ENCODE measurements around the gene RASSF3. TPM values are rescaled to one million over a fixed set of nuclear protein-coding genes. Genes with fewer than 3 reads are reported as not detected.

RASSF3 gene
- polyA plus RNA-seq, 3 donors = 6.6 to 77.9 (median 14.5) TPM

DNA sequence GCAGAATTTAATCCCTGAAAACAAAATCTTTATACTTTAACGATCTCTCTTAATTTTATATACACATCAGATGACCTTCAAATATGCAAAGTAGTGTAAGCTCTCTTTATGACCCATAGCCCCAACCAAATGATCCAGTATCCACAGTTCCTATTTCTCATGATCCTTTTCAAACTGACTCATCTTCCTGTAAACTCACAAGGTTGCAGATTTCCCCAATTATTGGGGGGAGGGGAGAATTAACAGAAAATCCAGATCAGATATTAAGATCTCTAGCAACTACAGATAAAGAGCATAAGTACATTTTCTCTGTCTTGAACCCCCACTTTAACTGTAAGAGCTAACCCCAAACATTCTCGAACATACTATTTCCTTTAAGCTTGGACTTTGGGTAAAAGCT lies 136.4 kb downstream of the RASSF3 start:
- H3K79me2 ChIP-seq (ENCODE audit: insufficient read depth, low read length) = peaks cover 59% of the 10 kb centered on the region
- Mint-ChIP-seq H3K27me3 (ENCODE audit: low read depth in 3 of 3) (no peaks in the 10 kb centered on the region), H3K4me3 (no peak overlapping the region), H3K36me3 (peaks cover 70 to 78% of the 10 kb centered on the region in 2 donors), H3K4me1 (peaks cover 77% of the 10 kb centered on the region), H3K9me3 (peaks cover 0 to 2% (median 0%) of the 10 kb centered on the region in 7 donors), H3K27ac (peak overlapping the region; percentile 83 to 92 (median 87))
- peak; percentile 66 to 87 (median 77) for DNase-seq
- H3K9ac ChIP-seq (ENCODE audit: insufficient read depth, low read length, poor library complexity, severe bottlenecking) = no peak overlapping the region
- intact Hi-C loops (cut with micrococcal nuclease) = loop anchor here in 1 of 2 donors (2.0 kb wide), 1 partner anchor 16 kb away; no protein-coding TSS in a partner anchor
- H2AFZ ChIP-seq (ENCODE audit: insufficient read depth, low read depth, low read length, poor library complexity, severe bottlenecking) = no peak overlapping the region
- peak overlapping the region in 1 of 3 experiments; percentile 52 for H3K4me3 ChIP-seq (replicated peaks in 1 of 3; ENCODE audit: low read depth in 2 of 3, low read length in 3 of 3)
- H4K20me1 ChIP-seq (ENCODE audit: insufficient read depth, low read length) = no peaks in the 10 kb centered on the region
- peak overlapping the region; percentile 56 to 88 for H3K27ac ChIP-seq (ENCODE audit: low read depth in 1 of 2, low read length in 2 of 2)
- no peaks in the 10 kb centered on the region for H3K9me3 ChIP-seq (replicated peaks in 1 of 2; ENCODE audit: control insufficient read depth in 1 of 2, insufficient read depth in 1 of 2, low read length in 2 of 2)
- TF ChIP-seq, protein P1, sequence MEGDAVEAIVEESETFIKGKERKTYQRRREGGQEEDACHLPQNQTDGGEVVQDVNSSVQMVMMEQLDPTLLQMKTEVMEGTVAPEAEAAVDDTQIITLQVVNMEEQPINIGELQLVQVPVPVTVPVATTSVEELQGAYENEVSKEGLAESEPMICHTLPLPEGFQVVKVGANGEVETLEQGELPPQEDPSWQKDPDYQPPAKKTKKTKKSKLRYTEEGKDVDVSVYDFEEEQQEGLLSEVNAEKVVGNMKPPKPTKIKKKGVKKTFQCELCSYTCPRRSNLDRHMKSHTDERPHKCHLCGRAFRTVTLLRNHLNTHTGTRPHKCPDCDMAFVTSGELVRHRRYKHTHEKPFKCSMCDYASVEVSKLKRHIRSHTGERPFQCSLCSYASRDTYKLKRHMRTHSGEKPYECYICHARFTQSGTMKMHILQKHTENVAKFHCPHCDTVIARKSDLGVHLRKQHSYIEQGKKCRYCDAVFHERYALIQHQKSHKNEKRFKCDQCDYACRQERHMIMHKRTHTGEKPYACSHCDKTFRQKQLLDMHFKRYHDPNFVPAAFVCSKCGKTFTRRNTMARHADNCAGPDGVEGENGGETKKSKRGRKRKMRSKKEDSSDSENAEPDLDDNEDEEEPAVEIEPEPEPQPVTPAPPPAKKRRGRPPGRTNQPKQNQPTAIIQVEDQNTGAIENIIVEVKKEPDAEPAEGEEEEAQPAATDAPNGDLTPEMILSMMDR (IDR thresholded peaks at IDR 0.05) = no peak
- WGBS (ENCODE audit: insufficient coverage) = 100% methylated on average over 1 of the region's 2 CpGs
- H3K36me3 ChIP-seq (replicated peaks in 1 of 2; ENCODE audit: control insufficient read depth in 1 of 2, insufficient read depth in 2 of 2, low read length in 2 of 2) = peaks cover 43 to 48% of the 10 kb centered on the region in 2 donors
- H3K27me3 ChIP-seq (ENCODE audit: control insufficient read depth in 2 of 2, insufficient read depth in 2 of 2, low read length in 2 of 2) = no peaks in the 10 kb centered on the region
- peaks cover 84 to 92% of the 10 kb centered on the region in 2 donors for H3K4me1 ChIP-seq (ENCODE audit: control insufficient read depth in 1 of 2, insufficient read depth in 2 of 2, low read length in 2 of 2)
- peak overlapping the region; percentile 25 for H3K4me2 ChIP-seq (replicated peaks; ENCODE audit: extremely low read depth, low read length, poor library complexity, severe bottlenecking)

Small RNA genes lying within 50 kb of the gene (small RNA-seq; reads per million reads assigned to genes)
- not detected for gene MIR548C (ENCODE audit: insufficient read length, low read depth)
- not detected for gene MIR548Z (ENCODE audit: insufficient read length, low read depth)
- not detected for gene RF00137 (ENCODE audit: insufficient read length, low read depth)

Other genes starting within 250 kb of the RASSF3 start
- not detected for gene C12orf56, start 219.7 kb upstream of the RASSF3 start, polyA plus RNA-seq
- 10 to 100 TPM; 18.3 to 19.9 (median 19.3) TPM for gene XPOT, start 206.1 kb upstream of the RASSF3 start, polyA plus RNA-seq
- 10 to 100 TPM; 14.3 to 24.7 (median 15.5) TPM for gene TBK1, start 158.4 kb upstream of the RASSF3 start, polyA plus RNA-seq
- 100 to 1,000 TPM; 103 to 274 (median 203) TPM for gene GNS, start 148.9 kb downstream of the RASSF3 start, polyA plus RNA-seq
- 1 to 10 TPM; 1.1 to 2.8 (median 2.7) TPM for gene TBC1D30, start 214.2 kb downstream of the RASSF3 start, polyA plus RNA-seq

All from CD14-positive monocyte (primary cell).